ENCODE results near the gene TRAIP.

DNA sequence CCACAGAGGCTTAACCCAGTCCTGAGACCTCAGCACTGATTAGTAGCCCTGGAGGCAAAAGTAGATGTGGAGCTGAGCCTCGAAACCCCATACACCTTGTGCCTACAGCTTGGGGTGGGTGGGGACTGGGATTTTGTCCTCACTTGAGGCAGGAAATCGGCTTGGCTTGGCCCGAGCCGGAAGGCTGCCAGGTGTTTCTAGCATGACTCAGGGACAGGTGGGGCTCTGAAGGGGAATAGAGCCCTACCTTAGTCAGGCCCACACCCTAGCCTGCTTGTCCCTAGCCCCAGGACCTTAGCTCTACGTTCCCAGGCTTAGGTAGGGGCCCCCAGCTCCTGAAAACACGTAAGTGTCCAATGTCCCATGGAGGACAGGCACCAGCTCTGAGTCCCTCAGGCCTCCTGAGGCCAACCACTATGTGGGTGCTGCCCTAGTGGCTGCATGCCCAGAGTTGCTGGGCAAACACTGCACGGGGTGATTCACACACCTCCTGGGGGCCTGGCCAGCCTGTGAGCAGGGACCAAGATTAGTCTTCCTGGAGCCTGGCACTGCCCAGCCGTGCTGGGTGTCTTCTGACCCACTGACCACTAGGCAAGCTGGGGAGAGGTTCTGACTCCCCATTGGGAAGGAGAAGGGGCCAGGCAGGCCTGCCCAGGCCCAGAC, 44.3 kb upstream of the TRAIP start:
- TF ChIP-seq, protein P1, sequence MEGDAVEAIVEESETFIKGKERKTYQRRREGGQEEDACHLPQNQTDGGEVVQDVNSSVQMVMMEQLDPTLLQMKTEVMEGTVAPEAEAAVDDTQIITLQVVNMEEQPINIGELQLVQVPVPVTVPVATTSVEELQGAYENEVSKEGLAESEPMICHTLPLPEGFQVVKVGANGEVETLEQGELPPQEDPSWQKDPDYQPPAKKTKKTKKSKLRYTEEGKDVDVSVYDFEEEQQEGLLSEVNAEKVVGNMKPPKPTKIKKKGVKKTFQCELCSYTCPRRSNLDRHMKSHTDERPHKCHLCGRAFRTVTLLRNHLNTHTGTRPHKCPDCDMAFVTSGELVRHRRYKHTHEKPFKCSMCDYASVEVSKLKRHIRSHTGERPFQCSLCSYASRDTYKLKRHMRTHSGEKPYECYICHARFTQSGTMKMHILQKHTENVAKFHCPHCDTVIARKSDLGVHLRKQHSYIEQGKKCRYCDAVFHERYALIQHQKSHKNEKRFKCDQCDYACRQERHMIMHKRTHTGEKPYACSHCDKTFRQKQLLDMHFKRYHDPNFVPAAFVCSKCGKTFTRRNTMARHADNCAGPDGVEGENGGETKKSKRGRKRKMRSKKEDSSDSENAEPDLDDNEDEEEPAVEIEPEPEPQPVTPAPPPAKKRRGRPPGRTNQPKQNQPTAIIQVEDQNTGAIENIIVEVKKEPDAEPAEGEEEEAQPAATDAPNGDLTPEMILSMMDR (IDR thresholded peaks at IDR 0.05), result no peak
- no peak for TF ChIP-seq EP300 (IDR thresholded peaks at IDR 0.05)
- no peak for TF ChIP-seq POLR2A (IDR thresholded peaks at IDR 0.05; ENCODE audit: low read depth)
- no peak for TF ChIP-seq POLR2AphosphoS5 (IDR thresholded peaks at IDR 0.05)
